ENCODE results near the gene MAPK11.

DNA sequence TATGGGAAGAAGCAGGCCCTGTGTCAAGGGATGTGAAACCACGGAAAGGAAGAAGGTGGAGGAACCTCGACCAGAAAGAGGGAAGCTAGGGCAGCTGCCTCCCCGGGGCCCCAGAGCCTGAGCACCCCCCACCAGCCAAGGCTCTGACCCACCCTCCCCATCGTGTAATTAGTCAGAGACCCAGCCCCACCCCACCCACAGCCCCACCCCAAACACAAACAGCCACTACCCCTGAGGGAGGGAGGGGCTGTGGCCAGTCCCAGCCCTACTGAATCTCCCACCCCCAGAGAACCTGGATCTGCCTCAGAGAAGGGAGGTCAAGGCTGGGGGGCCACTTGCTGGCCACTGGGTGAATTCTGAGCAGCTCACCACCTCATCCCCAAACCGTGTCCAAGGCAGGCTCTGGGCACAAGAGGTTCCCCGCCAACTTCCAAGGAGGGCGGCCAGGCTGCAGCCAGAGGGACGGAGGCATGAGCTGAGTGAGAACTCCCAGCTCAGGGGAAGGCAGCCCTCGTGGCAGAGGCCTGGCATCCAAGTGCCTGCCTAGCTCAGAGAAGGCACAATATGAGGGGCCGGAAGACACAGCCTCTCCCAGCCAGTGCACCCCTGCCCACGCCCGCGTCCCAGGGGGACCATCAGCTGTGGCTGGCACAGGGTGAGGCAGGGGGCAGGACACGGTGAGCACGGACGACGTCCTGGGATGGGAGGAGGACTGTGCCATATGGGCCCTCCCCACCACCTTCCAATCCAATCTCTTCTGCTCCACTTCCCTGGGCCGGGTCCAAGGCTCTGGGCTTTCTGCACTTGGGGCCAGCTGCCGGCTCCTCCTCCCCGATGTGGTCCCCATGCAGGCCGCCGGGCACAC, 34.6 kb upstream of the MAPK11 start:
- TF ChIP-seq, protein P1, sequence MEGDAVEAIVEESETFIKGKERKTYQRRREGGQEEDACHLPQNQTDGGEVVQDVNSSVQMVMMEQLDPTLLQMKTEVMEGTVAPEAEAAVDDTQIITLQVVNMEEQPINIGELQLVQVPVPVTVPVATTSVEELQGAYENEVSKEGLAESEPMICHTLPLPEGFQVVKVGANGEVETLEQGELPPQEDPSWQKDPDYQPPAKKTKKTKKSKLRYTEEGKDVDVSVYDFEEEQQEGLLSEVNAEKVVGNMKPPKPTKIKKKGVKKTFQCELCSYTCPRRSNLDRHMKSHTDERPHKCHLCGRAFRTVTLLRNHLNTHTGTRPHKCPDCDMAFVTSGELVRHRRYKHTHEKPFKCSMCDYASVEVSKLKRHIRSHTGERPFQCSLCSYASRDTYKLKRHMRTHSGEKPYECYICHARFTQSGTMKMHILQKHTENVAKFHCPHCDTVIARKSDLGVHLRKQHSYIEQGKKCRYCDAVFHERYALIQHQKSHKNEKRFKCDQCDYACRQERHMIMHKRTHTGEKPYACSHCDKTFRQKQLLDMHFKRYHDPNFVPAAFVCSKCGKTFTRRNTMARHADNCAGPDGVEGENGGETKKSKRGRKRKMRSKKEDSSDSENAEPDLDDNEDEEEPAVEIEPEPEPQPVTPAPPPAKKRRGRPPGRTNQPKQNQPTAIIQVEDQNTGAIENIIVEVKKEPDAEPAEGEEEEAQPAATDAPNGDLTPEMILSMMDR (conservative IDR thresholded peaks at IDR 0.05) = no peak
- no peak for TF ChIP-seq ZFX (IDR thresholded peaks at IDR 0.05)
